NCI-H1436 treated with DMSO at 0.1 percent for 48 hours (cell line): Measurements from ENCODE around the gene EDRF1.

Source experiments
- DNase-seq: peaks from one replicate; lab custom pipeline; 2025; lab: John Stamatoyannopoulos, UW

Gene EDRF1

GRCh38 chr10:125792342-125793300 lies 73.1 kb downstream of the EDRF1 start:
- no peak for DNase-seq

- no peak for DNase-seq
Observed at GRCh38 chr10:125795128-125795527, 75.6 kb downstream of the EDRF1 start.

GRCh38 chr10:125795637-125796190 lies 76.2 kb downstream of the EDRF1 start:
- no peak for DNase-seq

- no peak for DNase-seq
Observed at GRCh38 chr10:125797424-125797823, 77.9 kb downstream of the EDRF1 start.

- DNase-seq = no peak
Observed at GRCh38 chr10:125797994-125798662, 78.6 kb downstream of the EDRF1 start.

GRCh38 chr10:125799451-125800182 lies 80.1 kb downstream of the EDRF1 start:
- DNase-seq = no peak

- DNase-seq = no peak
Observed at GRCh38 chr10:125801574-125801973, 82.1 kb downstream of the EDRF1 start.

- no peak for DNase-seq
Observed at GRCh38 chr10:125802131-125802530, 82.6 kb downstream of the EDRF1 start.

GRCh38 chr10:125802739-125803138 lies 83.2 kb downstream of the EDRF1 start:
- DNase-seq = no peak

- DNase-seq = no peak
Observed at GRCh38 chr10:125808047-125808446, 88.5 kb downstream of the EDRF1 start.

- no peak for DNase-seq
Observed at GRCh38 chr10:125811251-125811650, 91.7 kb downstream of the EDRF1 start.

- no peak for DNase-seq
Observed at GRCh38 chr10:125812128-125812750, 92.7 kb downstream of the EDRF1 start.
